ENCODE results near the gene RBM6. TPM values are rescaled to one million over a fixed set of nuclear protein-coding genes. Genes with fewer than 3 reads are reported as not detected.
A peak's percentile ranks its signal among the peaks of the same experiment; 100 is the strongest.

RBM6 gene
- polyA plus RNA-seq, 1 experiment = 33.4 TPM

GRCh38 chr3:49997862-49998261, 57.9 kb downstream of the RBM6 start:
- no peak for DNase-seq (ENCODE audit: low read depth)

GRCh38 chr3:49998326-49998725, 58.4 kb downstream of the RBM6 start:
- ChIA-PET CTCF (no interaction called here), POLR2A (no interaction called here)
- TF ChIP-seq CTCF (IDR thresholded peaks at IDR 0.05; ENCODE audit: insufficient read depth, low read depth, low read length) = 0 out of 2 replicates have a peak, but pooled peaks have one; percentile 4
- peak; percentile 11 for DNase-seq (ENCODE audit: low read depth)
- Histone ChIP-seq H3K27me3 (ENCODE audit: control insufficient read depth, insufficient read depth, low read length) (no peaks in the 10 kb centered on the region), H3K36me3 (ENCODE audit: control insufficient read depth, insufficient read depth, low read length) (peaks cover 2% of the 10 kb centered on the region; the same call in 1 of the 2 replicates), H3K4me3 (ENCODE audit: low read depth, low read length) (no peak overlapping the region)

More at GRCh38 chr3:49997862-49998261, 57.9 kb downstream of the RBM6 start:
- H3K4me3 ChIP-seq (ENCODE audit: low read depth, low read length) = no peak overlapping the region
- TF ChIP-seq CTCF (IDR thresholded peaks at IDR 0.05; ENCODE audit: insufficient read depth, low read depth, low read length) = no peak
- POLR2A ChIA-PET = no interaction called here
- H3K27me3 ChIP-seq (ENCODE audit: control insufficient read depth, insufficient read depth, low read length) = no peaks in the 10 kb centered on the region
- CTCF ChIA-PET = no interaction called here
- H3K36me3 ChIP-seq (ENCODE audit: control insufficient read depth, insufficient read depth, low read length) = peaks cover 2% of the 10 kb centered on the region; the same call in 1 of the 2 replicates

- Histone ChIP-seq H3K27me3 (ENCODE audit: control insufficient read depth, insufficient read depth, low read length) (no peaks in the 10 kb centered on the region), H3K4me3 (ENCODE audit: low read depth, low read length) (no peak overlapping the region), H3K36me3 (ENCODE audit: control insufficient read depth, insufficient read depth, low read length) (peaks cover 2% of the 10 kb centered on the region; the same call in 1 of the 2 replicates)
- TF ChIP-seq CTCF (IDR thresholded peaks at IDR 0.05; ENCODE audit: insufficient read depth, low read depth, low read length) = no peak
- CTCF ChIA-PET = no interaction called here
- no peak for DNase-seq (ENCODE audit: low read depth)
- POLR2A ChIA-PET = no interaction called here
Observed at GRCh38 chr3:50001511-50001910, 61.6 kb downstream of the RBM6 start.

- Histone ChIP-seq H3K27me3 (ENCODE audit: control insufficient read depth, insufficient read depth, low read length) (no peaks in the 10 kb centered on the region), H3K36me3 (ENCODE audit: control insufficient read depth, insufficient read depth, low read length) (peaks cover 2% of the 10 kb centered on the region; the same call in 1 of the 2 replicates), H3K4me3 (ENCODE audit: low read depth, low read length) (no peak overlapping the region)
- POLR2A ChIA-PET = no interaction called here
- no peak for DNase-seq (ENCODE audit: low read depth)
- CTCF ChIA-PET = interaction anchor here (0.7 kb wide), 1 partner anchor 45 kb away, joined by 3 read pairs; no protein-coding TSS in a partner anchor
- no peak for TF ChIP-seq CTCF (IDR thresholded peaks at IDR 0.05; ENCODE audit: insufficient read depth, low read depth, low read length)
Observed at GRCh38 chr3:50003216-50003615, 63.3 kb downstream of the RBM6 start.

- TF ChIP-seq CTCF (IDR thresholded peaks at IDR 0.05; ENCODE audit: insufficient read depth, low read depth, low read length) = no peak
- Histone ChIP-seq H3K36me3 (ENCODE audit: control insufficient read depth, insufficient read depth, low read length) (peaks cover 2% of the 10 kb centered on the region; the same call in 1 of the 2 replicates), H3K4me3 (ENCODE audit: low read depth, low read length) (no peak overlapping the region), H3K27me3 (ENCODE audit: control insufficient read depth, insufficient read depth, low read length) (no peaks in the 10 kb centered on the region)
- no peak for DNase-seq (ENCODE audit: low read depth)
- CTCF ChIA-PET = no interaction called here
- POLR2A ChIA-PET = no interaction called here
Observed at GRCh38 chr3:50003824-50004223, 63.9 kb downstream of the RBM6 start.

Measured in BJ (cell line).